ENCODE data around the gene LSP1. TPM values are rescaled to one million over a fixed set of nuclear protein-coding genes. Genes with fewer than 3 reads are reported as not detected.
"Not testable (repeated sequence)": the region's sequence is repeated elsewhere in the genome, so short reads cannot be mapped to it uniquely, and the experiment has no call there.

Gene LSP1
- total RNA-seq, 1 donor from 2014 or later: 22.9 TPM

GRCh38 chr11:1870721-1871466 is 18.0 kb downstream of the LSP1 start:
- intact Hi-C loops (cut with micrococcal nuclease): no loop called here
- DNase-seq (peak; percentile 68), ATAC-seq (peak; percentile 23)

GRCh38 chr11:1871531-1871930 is 18.6 kb downstream of the LSP1 start:
- ATAC-seq (no peak), DNase-seq (no peak)
- intact Hi-C loops (cut with micrococcal nuclease): no loop called here

- no peak for ATAC-seq
- intact Hi-C loops (cut with micrococcal nuclease): no loop called here
- DNase-seq: peak; percentile 33
These were observed 19.5 kb downstream of the LSP1 start for GRCh38 chr11:1872267-1872985.

GRCh38 chr11:1873048-1873812 is 20.3 kb downstream of the LSP1 start:
- intact Hi-C loops (cut with micrococcal nuclease): no loop called here
- peak; percentile 51 for DNase-seq
- ATAC-seq: peak; percentile 25

- DNase-seq; ATAC-seq; intact Hi-C loops (cut with micrococcal nuclease): not testable (repeated sequence)
These were observed 20.9 kb downstream of the LSP1 start for GRCh38 chr11:1873813-1874150.

- DNase-seq: peak; percentile 48
- ATAC-seq; intact Hi-C loops (cut with micrococcal nuclease): not testable (repeated sequence)
These were observed 21.7 kb downstream of the LSP1 start for GRCh38 chr11:1874441-1875092.

GRCh38 chr11:1875093-1875850 is 22.4 kb downstream of the LSP1 start:
- DNase-seq (peak; percentile 74), ATAC-seq (no peak)
- intact Hi-C loops (cut with micrococcal nuclease): no loop called here

- ATAC-seq; DNase-seq; intact Hi-C loops (cut with micrococcal nuclease): not testable (repeated sequence)
These were observed 23.0 kb downstream of the LSP1 start for GRCh38 chr11:1875851-1876301.

GRCh38 chr11:1876361-1877063 is 23.6 kb downstream of the LSP1 start:
- DNase-seq (peak; percentile 88), ATAC-seq (peak; percentile 21)
- intact Hi-C loops (cut with micrococcal nuclease): no loop called here

- DNase-seq: peak; percentile 84
- intact Hi-C loops (cut with micrococcal nuclease): no loop called here
- ATAC-seq: no peak
These were observed 24.6 kb downstream of the LSP1 start for GRCh38 chr11:1877211-1878136.

- intact Hi-C loops (cut with micrococcal nuclease): no loop called here
- DNase-seq (peak; percentile 71), ATAC-seq (peak; percentile 15)
These were observed 25.5 kb downstream of the LSP1 start for GRCh38 chr11:1878137-1879031.

GRCh38 chr11:1879342-1879940 is 26.6 kb downstream of the LSP1 start:
- DNase-seq: peak; percentile 30
- intact Hi-C loops (cut with micrococcal nuclease): no loop called here
- ATAC-seq: no peak

GRCh38 chr11:1879941-1880720 is 27.2 kb downstream of the LSP1 start:
- ATAC-seq (peak; percentile 62), DNase-seq (peak; percentile 90)

GRCh38 chr11:1880746-1881441 is 28.0 kb downstream of the LSP1 start:
- ATAC-seq (no peak), DNase-seq (no peak)
- intact Hi-C loops (cut with micrococcal nuclease): no loop called here

More at GRCh38 chr11:1879941-1880720, 27.2 kb downstream of the LSP1 start:
- intact Hi-C loops (cut with micrococcal nuclease): no loop called here
